ENCODE results near the gene CRYBB2. TPM values are rescaled to one million over a fixed set of nuclear protein-coding genes. Genes with fewer than 3 reads are reported as not detected.
"Not testable (repeated sequence)": the region's sequence is repeated elsewhere in the genome, so short reads cannot be mapped to it uniquely, and the experiment has no call there.

Gene CRYBB2
- total RNA-seq, 5 donors from 2014 or later (not counting 1 experiment from before 2014, with no cell fraction given) = not detected

GRCh38 chr22:25235547-25236290 lies 16.3 kb downstream of the CRYBB2 start:
- Histone ChIP-seq H3K4me1 (ENCODE audit: control insufficient read depth in 1 of 2, extremely low read depth in 1 of 2, insufficient read depth in 2 of 2, low read length in 2 of 2) (peaks cover 0 to 6% of the 10 kb centered on the region in 2 experiments), H3K9me3 (no peaks in the 10 kb centered on the region), H3K36me3 (ENCODE audit: control insufficient read depth in 2 of 2, extremely low read depth in 1 of 2, insufficient read depth in 1 of 2, low read length in 1 of 2) (no peaks in the 10 kb centered on the region), H3K27me3 (replicated peaks in 1 of 2; ENCODE audit: control insufficient read depth in 2 of 2, extremely low read depth in 1 of 2, insufficient read depth in 2 of 2, low read length in 1 of 2) (peaks cover 2 to 44% of the 10 kb centered on the region in 2 experiments), H3K4me3 (ENCODE audit: control insufficient read depth in 1 of 2, extremely low read depth in 1 of 2, low read length in 1 of 2) (no peak overlapping the region), H3K27ac (ENCODE audit: low read length) (no peak overlapping the region)
- DNase-seq = peak; percentile 7 to 69 (median 40)
- no peaks in the 10 kb centered on the region for H3K36me3 Mint-ChIP-seq
- POLR2A ChIA-PET = no interaction called here
- peaks cover 33 to 57% of the 10 kb centered on the region in 2 donors for H3K27me3 Mint-ChIP-seq
- H3K27ac Mint-ChIP-seq = no peak overlapping the region
- CTCF ChIA-PET = interaction anchor here in 1 of 2 donors (0.6 kb wide), 1 partner anchor 936 kb away, joined by 3 read pairs; no protein-coding TSS in a partner anchor
- peak; percentile 61 to 83 (median 72) for ATAC-seq (replicated peaks in 1 of 4)
- H3K4me3 Mint-ChIP-seq = peak overlapping the region in 1 of 3 donors; percentile 9
- peaks cover 3 to 5% (median 5%) of the 10 kb centered on the region in 3 donors for H3K4me1 Mint-ChIP-seq
- H3K9me3 Mint-ChIP-seq = no peaks in the 10 kb centered on the region
- WGBS (ENCODE audit: insufficient coverage) = 12% methylated on average over 27 of the region's 30 CpGs

- peaks cover 0 to 6% of the 10 kb centered on the region in 2 experiments for H3K4me1 ChIP-seq (ENCODE audit: control insufficient read depth in 1 of 2, extremely low read depth in 1 of 2, insufficient read depth in 2 of 2, low read length in 2 of 2)
- 100% methylated on average over 1 of the region's 6 CpGs for WGBS (ENCODE audit: insufficient coverage)
- no peak overlapping the region for H3K4me3 ChIP-seq (ENCODE audit: control insufficient read depth in 1 of 2, extremely low read depth in 1 of 2, low read length in 1 of 2)
- no peaks in the 10 kb centered on the region for H3K36me3 ChIP-seq (ENCODE audit: control insufficient read depth in 2 of 2, extremely low read depth in 1 of 2, insufficient read depth in 1 of 2, low read length in 1 of 2)
- Mint-ChIP-seq H3K27me3 (peaks cover 36 to 60% of the 10 kb centered on the region in 2 donors), H3K9me3 (no peaks in the 10 kb centered on the region), H3K27ac (no peak overlapping the region), H3K4me1 (peaks cover 3 to 5% (median 5%) of the 10 kb centered on the region in 3 donors), H3K4me3 (no peak overlapping the region), H3K36me3 (no peaks in the 10 kb centered on the region)
- DNase-seq (no peak), ATAC-seq (replicated peaks in 1 of 4) (no peak)
- peaks cover 2 to 39% of the 10 kb centered on the region in 2 experiments for H3K27me3 ChIP-seq (replicated peaks in 1 of 2; ENCODE audit: control insufficient read depth in 2 of 2, extremely low read depth in 1 of 2, insufficient read depth in 2 of 2, low read length in 1 of 2)
- H3K9me3 ChIP-seq = no peaks in the 10 kb centered on the region
- no peak overlapping the region for H3K27ac ChIP-seq (ENCODE audit: low read length)
- ChIA-PET CTCF (interaction anchor here in 1 of 2 donors (0.6 kb wide), 1 partner anchor 935 kb away, joined by 3 read pairs; no protein-coding TSS in a partner anchor), POLR2A (no interaction called here)
Measured at GRCh38 chr22:25236417-25236816, 17.0 kb downstream of the CRYBB2 start.

GRCh38 chr22:25237503-25237902 lies 18.1 kb downstream of the CRYBB2 start:
- peaks cover 0 to 6% of the 10 kb centered on the region in 2 experiments for H3K4me1 ChIP-seq (ENCODE audit: control insufficient read depth in 1 of 2, extremely low read depth in 1 of 2, insufficient read depth in 2 of 2, low read length in 2 of 2)
- H3K27me3 Mint-ChIP-seq = peaks cover 30 to 54% of the 10 kb centered on the region in 2 donors
- H3K9me3 ChIP-seq = no peaks in the 10 kb centered on the region
- no peak for DNase-seq
- no peaks in the 10 kb centered on the region for H3K36me3 Mint-ChIP-seq
- no peak overlapping the region for H3K4me3 ChIP-seq (ENCODE audit: control insufficient read depth in 1 of 2, extremely low read depth in 1 of 2, low read length in 1 of 2)
- no peak overlapping the region for H3K27ac Mint-ChIP-seq
- POLR2A ChIA-PET = no interaction called here
- 81% methylated on average over 3 of the region's 4 CpGs for WGBS (ENCODE audit: insufficient coverage)
- ATAC-seq (replicated peaks in 1 of 4) = no peak
- no peak overlapping the region for H3K27ac ChIP-seq (ENCODE audit: low read length)
- H3K36me3 ChIP-seq (ENCODE audit: control insufficient read depth in 2 of 2, extremely low read depth in 1 of 2, insufficient read depth in 1 of 2, low read length in 1 of 2) = no peaks in the 10 kb centered on the region
- no peaks in the 10 kb centered on the region for H3K9me3 Mint-ChIP-seq
- CTCF ChIA-PET = no interaction called here
- peaks cover 2 to 30% of the 10 kb centered on the region in 2 experiments for H3K27me3 ChIP-seq (replicated peaks in 1 of 2; ENCODE audit: control insufficient read depth in 2 of 2, extremely low read depth in 1 of 2, insufficient read depth in 2 of 2, low read length in 1 of 2)
- H3K4me3 Mint-ChIP-seq = no peak overlapping the region
- H3K4me1 Mint-ChIP-seq = peaks cover 3 to 5% (median 5%) of the 10 kb centered on the region in 3 donors

GRCh38 chr22:25238058-25238457 lies 18.6 kb downstream of the CRYBB2 start:
- CTCF ChIA-PET, H3K27ac Mint-ChIP-seq: not testable (repeated sequence)
- peaks cover 28 to 50% of the 10 kb centered on the region in 2 donors for H3K27me3 Mint-ChIP-seq

GRCh38 chr22:25255169-25255568 lies 35.7 kb downstream of the CRYBB2 start:
- H3K27ac ChIP-seq (ENCODE audit: low read length); H3K9me3 ChIP-seq; DNase-seq; H3K27me3 ChIP-seq (replicated peaks in 1 of 2; ENCODE audit: control insufficient read depth in 2 of 2, extremely low read depth in 1 of 2, insufficient read depth in 2 of 2, low read length in 1 of 2); H3K9me3 Mint-ChIP-seq; H3K4me3 Mint-ChIP-seq; H3K27me3 Mint-ChIP-seq; CTCF ChIA-PET; H3K27ac Mint-ChIP-seq; H3K4me3 ChIP-seq (ENCODE audit: control insufficient read depth in 1 of 2, extremely low read depth in 1 of 2, low read length in 1 of 2); H3K36me3 Mint-ChIP-seq; H3K4me1 Mint-ChIP-seq; H3K4me1 ChIP-seq (ENCODE audit: control insufficient read depth in 1 of 2, extremely low read depth in 1 of 2, insufficient read depth in 2 of 2, low read length in 2 of 2); H3K36me3 ChIP-seq (ENCODE audit: control insufficient read depth in 2 of 2, extremely low read depth in 1 of 2, insufficient read depth in 1 of 2, low read length in 1 of 2); POLR2A ChIA-PET; ATAC-seq (replicated peaks in 1 of 4): not testable (repeated sequence)
- WGBS (ENCODE audit: insufficient coverage) = 100% methylated on average over 1 of the region's 1 CpG

More at GRCh38 chr22:25238058-25238457, 18.6 kb downstream of the CRYBB2 start:
- no CpG with 5 or more reads among the region's 9 CpGs for WGBS (ENCODE audit: insufficient coverage)
- POLR2A ChIA-PET; DNase-seq; H3K36me3 ChIP-seq (ENCODE audit: control insufficient read depth in 2 of 2, extremely low read depth in 1 of 2, insufficient read depth in 1 of 2, low read length in 1 of 2); H3K36me3 Mint-ChIP-seq; H3K4me3 Mint-ChIP-seq; H3K9me3 Mint-ChIP-seq; H3K9me3 ChIP-seq; H3K4me1 ChIP-seq (ENCODE audit: control insufficient read depth in 1 of 2, extremely low read depth in 1 of 2, insufficient read depth in 2 of 2, low read length in 2 of 2); H3K4me1 Mint-ChIP-seq; H3K27ac ChIP-seq (ENCODE audit: low read length); H3K4me3 ChIP-seq (ENCODE audit: control insufficient read depth in 1 of 2, extremely low read depth in 1 of 2, low read length in 1 of 2); ATAC-seq (replicated peaks in 1 of 4): not testable (repeated sequence)
- peaks cover 2 to 28% of the 10 kb centered on the region in 2 experiments for H3K27me3 ChIP-seq (replicated peaks in 1 of 2; ENCODE audit: control insufficient read depth in 2 of 2, extremely low read depth in 1 of 2, insufficient read depth in 2 of 2, low read length in 1 of 2)

- H3K4me3 Mint-ChIP-seq; ATAC-seq (replicated peaks in 1 of 4); H3K27me3 ChIP-seq (replicated peaks in 1 of 2; ENCODE audit: control insufficient read depth in 2 of 2, extremely low read depth in 1 of 2, insufficient read depth in 2 of 2, low read length in 1 of 2); POLR2A ChIA-PET; H3K4me1 Mint-ChIP-seq; H3K27ac Mint-ChIP-seq; H3K27ac ChIP-seq (ENCODE audit: low read length); DNase-seq; H3K4me1 ChIP-seq (ENCODE audit: control insufficient read depth in 1 of 2, extremely low read depth in 1 of 2, insufficient read depth in 2 of 2, low read length in 2 of 2); H3K36me3 Mint-ChIP-seq; CTCF ChIA-PET; H3K9me3 ChIP-seq; H3K4me3 ChIP-seq (ENCODE audit: control insufficient read depth in 1 of 2, extremely low read depth in 1 of 2, low read length in 1 of 2); H3K36me3 ChIP-seq (ENCODE audit: control insufficient read depth in 2 of 2, extremely low read depth in 1 of 2, insufficient read depth in 1 of 2, low read length in 1 of 2): not testable (repeated sequence)
- Mint-ChIP-seq H3K9me3 (peaks cover 10 to 24% (median 15%) of the 10 kb centered on the region in 3 donors), H3K27me3 (peaks cover 8 to 26% of the 10 kb centered on the region in 2 donors)
- WGBS (ENCODE audit: insufficient coverage) = 42% methylated on average over 3 of the region's 4 CpGs
Measured at GRCh38 chr22:25267567-25267966, 48.1 kb downstream of the CRYBB2 start.
